KBM-7 (cell line): ENCODE results near the gene ADRM1.

Source experiments
- DNase-seq: peaks from one replicate; pipeline ENCODE4 v3.0.0-alpha.2; 2015
- in situ Hi-C: fragments of 300-500 bp; cut with MboI; formaldehyde crosslinking; loops from 2 replicates; pipeline ENCODE4 v1.14.3; 2020; ENCODE audit warnings: low sequenced_read_pairs, low pct_unique_long_range_greater_than_20kb, mixed read lengths

ADRM1 gene

DNA sequence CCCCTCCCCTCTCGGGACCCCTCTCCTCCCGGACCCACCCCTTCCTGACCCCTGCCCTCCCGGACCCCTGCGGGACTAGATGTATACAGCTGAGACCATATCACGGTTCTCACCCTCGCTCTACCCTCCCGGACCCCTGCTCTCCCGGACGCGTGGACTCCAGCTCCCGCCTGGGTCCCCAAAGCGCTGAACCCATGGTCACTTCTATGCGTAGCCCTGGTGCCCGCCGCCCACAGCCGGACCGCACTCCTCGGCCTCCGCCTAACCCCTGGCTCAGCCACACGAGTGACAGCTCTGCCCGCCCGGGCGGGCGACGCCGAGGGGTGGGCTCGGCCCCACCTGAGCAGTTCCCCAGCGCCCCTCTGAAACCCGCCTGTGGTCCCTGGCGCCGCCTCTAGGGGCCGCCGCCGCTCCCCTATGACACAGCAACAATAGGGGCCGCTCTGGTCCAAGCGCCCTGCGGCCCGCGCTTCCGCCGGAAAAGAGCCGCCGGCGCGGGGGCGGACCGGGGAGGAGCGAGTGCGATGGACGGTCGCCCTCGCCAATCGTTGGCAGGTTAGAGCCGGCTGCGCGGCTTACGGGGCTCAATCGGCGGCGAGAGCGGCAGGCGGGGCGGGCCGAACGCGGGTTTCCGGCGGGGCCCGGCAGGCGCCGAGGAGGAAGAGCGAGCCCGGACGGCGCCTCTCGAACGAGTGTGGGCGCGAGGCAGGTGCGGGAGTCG lies at the start of gene ADRM1:
ADRM1 (plus strand) TSS at position 657 of the 721 bp plus-strand sequence. CDS start 572 bp downstream, outside the sequence.
- in situ Hi-C loops: no loop called here
- peak; percentile 99 for DNase-seq

DNA sequence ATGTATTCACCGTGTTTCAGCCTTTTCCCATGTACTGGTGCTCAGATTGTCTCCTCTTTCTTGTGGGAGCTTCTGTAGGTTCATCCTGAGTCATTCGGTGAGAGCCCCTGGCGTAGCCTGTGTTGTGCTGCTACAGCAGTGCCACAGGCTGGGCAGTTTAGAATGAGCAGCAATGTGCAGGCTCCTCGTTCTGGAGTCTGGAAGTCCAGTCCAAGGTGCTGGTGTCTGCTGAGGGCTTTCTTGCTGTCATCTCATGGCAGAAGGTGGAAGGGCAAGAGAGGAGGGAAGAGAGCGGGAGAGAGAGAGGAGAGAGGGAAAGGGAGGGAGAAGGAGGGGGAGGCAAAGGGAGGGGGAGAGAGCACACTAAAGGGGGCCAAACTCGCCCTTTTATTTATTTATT lies 49.4 kb upstream of the ADRM1 start:
- in situ Hi-C loops: no loop called here
- DNase-seq: no peak

GRCh38 chr20:62254021-62254724 lies 48.6 kb upstream of the ADRM1 start:
- DNase-seq: no peak

GRCh38 chr20:62255976-62256375 lies 46.8 kb upstream of the ADRM1 start:
- in situ Hi-C loops: no loop called here
- no peak for DNase-seq

More at GRCh38 chr20:62254021-62254724, 48.6 kb upstream of the ADRM1 start:
- in situ Hi-C loops: no loop called here

GRCh38 chr20:62258499-62259293 lies 44.1 kb upstream of the ADRM1 start:
- DNase-seq: no peak
- in situ Hi-C loops: no loop called here

DNA sequence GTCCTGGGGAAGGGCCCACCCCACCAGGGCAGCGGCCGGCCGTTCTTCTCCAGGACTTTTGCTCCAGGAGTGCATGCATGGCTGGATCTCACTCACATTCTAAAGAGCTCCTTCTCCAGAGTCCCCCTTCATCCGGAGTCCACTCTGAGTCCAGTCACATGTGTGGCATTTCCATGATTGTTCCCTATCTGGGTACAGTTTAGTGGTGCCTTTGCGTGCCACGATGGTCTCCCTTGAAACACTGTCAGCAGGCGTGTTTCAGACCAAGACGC lies 43.6 kb upstream of the ADRM1 start:
- in situ Hi-C loops: no loop called here
- no peak for DNase-seq

- no peak for DNase-seq
Measured at GRCh38 chr20:62262064-62262463, 40.7 kb upstream of the ADRM1 start.

DNA sequence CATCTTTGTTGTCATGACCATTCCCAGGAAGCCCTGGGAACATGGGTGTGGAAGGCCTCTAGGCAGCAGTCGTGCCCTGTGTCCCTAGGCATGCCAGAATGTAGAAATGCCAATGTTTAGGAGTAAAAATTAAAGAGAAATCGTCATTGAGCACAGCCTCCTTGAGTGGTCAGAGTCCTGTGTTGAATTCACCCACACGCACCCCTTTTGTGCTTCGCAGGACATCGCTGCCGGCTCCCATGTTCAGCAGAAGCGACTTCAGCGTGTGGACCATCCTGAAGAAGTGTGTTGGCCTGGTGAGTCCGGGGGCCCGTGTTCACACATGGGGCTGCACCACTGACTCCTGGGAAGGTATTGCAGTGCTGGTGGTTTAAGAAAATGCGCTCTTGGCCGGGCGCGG lies 39.4 kb upstream of the ADRM1 start:
- DNase-seq: no peak
- in situ Hi-C loops: no loop called here

More at GRCh38 chr20:62262064-62262463, 40.7 kb upstream of the ADRM1 start:
- in situ Hi-C loops: no loop called here

- in situ Hi-C loops: no loop called here
- no peak for DNase-seq
Measured at GRCh38 chr20:62265365-62265764, 37.4 kb upstream of the ADRM1 start.

- in situ Hi-C loops: no loop called here
- no peak for DNase-seq
Measured at GRCh38 chr20:62266340-62266739, 36.5 kb upstream of the ADRM1 start.

DNA sequence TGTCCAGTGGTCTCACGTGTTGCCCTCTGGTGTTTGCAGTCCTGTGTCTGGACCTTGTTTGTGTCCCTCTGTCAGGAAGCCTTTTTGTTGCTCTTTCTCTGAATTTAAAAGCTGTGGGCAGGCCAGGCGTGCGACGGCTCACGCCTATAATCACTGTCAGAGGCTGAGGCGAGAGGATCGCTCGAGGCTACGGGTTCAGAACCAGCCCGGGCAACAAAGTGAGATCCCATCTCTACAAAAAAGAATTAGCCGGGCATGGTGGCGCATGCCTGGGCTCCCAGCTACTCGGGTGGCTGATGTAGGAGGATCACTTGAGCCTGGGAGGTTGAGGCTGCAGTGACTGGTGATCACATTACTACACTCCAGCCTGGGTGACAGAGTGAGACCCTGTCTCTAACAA lies 35.9 kb upstream of the ADRM1 start:
- no peak for DNase-seq
- in situ Hi-C loops: no loop called here

DNA sequence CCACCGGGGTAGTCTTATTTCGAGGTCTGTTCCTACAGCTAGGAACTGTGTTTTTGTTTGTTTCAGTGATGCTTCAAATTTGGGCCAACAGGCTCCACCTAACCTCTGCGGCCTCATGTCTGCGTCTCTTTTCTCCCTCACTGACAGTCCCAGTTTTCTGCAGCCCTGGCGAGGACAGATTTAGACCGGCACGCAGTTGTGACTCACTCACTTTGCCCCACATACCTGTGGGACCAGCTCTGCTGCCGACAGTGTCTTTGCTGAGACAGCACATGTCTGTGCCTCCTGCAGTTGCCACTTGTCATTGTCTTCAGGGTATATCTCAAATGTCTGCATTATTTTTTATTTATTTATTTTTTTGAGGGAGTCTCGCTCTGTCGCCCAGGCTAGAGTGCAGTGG lies 35.3 kb upstream of the ADRM1 start:
- DNase-seq: no peak
- in situ Hi-C loops: no loop called here

DNA sequence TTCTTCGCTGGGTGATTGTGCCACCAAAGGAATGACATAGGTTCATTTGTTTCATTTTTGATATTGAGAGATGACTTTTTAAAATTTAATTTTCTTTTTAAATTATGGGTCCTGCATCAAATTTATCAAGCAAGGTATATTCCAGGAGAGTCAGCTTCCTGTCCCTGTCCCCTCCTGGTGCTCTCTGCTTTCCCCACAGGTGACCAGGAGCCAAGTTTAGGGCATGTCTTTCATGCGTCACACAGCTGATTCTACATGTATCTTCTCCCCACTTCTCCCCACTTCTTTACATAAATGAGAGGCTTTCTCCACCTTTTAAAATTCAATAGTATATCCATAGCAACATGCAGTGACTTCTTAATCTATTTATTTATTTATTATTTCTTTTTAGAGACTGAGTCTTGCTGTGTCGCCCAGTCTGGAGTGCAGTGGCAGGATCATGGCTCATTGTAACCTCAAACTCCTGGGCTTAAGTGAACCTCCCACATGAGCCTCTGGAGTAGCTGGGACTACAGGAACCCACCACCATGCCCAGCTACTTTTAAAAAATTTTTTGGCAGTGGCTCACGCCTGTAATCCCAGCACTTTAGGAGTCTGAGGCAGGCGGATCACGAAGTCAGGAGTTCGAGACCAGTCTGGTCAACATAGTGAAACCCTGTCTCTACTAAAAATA lies 34.4 kb upstream of the ADRM1 start:
- DNase-seq: no peak
- in situ Hi-C loops: no loop called here

GRCh38 chr20:62269378-62269777 lies 33.4 kb upstream of the ADRM1 start:
- in situ Hi-C loops: no loop called here
- no peak for DNase-seq

DNA sequence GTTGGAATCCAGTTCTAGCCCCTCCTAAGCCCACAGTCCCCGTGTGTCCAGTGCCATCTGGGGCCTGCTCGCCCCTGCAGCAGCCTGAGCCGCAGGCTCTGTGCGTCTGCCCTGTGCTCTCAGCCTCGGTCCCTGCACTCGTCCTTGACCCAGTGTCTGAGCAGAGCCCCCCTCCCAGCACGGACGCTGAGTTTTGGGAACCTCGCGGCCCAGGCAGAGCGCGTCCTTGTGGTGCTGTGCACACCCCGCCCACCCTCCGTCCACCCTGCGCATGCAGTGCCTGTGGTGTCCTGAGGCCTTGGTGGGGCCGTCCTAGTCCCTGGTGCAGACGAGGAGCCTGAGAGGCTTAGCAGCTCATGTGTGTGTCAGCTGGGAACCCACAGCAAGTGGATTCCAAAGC lies 32.9 kb upstream of the ADRM1 start:
- in situ Hi-C loops: no loop called here
- no peak for DNase-seq

- DNase-seq: no peak
- in situ Hi-C loops: no loop called here
Measured at GRCh38 chr20:62272200-62272599, 30.6 kb upstream of the ADRM1 start.

DNA sequence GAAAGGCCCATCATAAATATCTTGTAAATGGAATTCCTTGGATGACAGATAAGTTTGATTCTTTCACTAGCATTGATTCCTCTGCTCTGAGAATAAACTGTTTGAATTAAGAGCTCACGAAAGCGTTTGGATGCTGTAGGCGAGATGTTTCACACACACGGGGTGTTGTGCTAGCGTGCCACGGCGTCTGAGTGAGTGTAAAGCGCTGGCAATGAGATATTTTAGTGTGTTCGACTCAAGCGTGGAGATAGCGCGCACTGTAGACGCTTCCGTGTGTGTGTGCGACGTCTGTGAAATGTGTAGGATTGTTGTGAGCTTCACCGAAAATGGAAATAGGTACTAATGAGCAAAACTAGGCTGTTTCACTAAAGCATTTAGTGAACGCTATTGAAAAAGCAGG lies 29.4 kb upstream of the ADRM1 start:
- DNase-seq: no peak
- in situ Hi-C loops: no loop called here

- no peak for DNase-seq
- in situ Hi-C loops: no loop called here
Measured at GRCh38 chr20:62274332-62274950, 28.4 kb upstream of the ADRM1 start.

- in situ Hi-C loops: no loop called here
Measured at GRCh38 chr20:62275219-62275618, 27.6 kb upstream of the ADRM1 start.

More at GRCh38 chr20:62275219-62275618, 27.6 kb upstream of the ADRM1 start:
- DNase-seq: no peak
